CD4-positive, alpha-beta T cell treated with Interleukin-17A for 4 hours (primary cell): ENCODE results near the gene TPK1.
"Not testable (repeated sequence)": the region's sequence is repeated elsewhere in the genome, so short reads cannot be mapped to it uniquely, and the experiment has no call there.

Experiments used
- DNase-seq: peaks from one replicate; pipeline ENCODE4 v3.0.0-alpha.2; 2020; ENCODE audit warnings: mixed read lengths

Gene TPK1

GRCh38 chr7:144775749-144776148, 60.1 kb downstream of the TPK1 start:
- no peak for DNase-seq

- no peak for DNase-seq
These were observed 63.9 kb downstream of the TPK1 start for GRCh38 chr7:144771927-144772326.

- DNase-seq: no peak
These were observed 64.7 kb downstream of the TPK1 start for GRCh38 chr7:144771174-144771573.

DNA sequence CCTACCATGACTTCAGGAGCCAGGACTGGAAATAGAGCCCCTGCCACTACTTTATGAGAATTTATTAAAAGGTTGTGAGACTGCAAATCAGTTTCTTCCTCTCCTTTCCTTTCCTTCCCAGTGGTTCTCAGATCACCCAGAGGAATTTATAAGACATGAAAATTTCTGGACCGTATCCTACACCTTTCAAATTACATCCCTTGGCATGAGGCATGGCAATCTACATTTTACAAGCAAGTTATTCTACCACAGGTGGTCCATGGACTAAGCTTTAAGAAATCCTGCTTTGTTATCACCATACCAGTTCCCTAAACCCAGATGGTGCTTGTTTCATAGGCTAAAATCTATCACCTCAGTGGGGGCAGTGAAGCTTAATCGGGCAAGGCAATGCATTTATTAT, 66.5 kb downstream of the TPK1 start:
- DNase-seq: no peak

DNA sequence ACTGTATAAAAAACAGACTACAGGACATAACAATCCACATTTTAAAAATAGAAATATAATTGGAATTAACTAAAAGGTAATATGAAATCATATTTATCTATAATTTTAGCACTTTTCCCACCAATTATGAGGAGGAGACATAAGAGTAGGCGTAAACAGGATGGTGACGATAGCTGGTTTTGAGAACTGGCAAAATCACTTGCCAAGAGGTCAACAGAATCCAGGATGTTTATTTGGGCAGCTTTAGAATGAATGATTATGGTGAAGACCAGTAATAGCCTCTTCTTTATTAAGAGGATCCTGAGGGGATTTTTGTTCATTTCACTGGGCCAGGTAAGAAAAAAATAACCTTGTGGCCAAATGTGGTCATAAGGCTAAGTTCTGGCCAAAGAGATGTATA, 67.2 kb downstream of the TPK1 start:
- DNase-seq: no peak

DNA sequence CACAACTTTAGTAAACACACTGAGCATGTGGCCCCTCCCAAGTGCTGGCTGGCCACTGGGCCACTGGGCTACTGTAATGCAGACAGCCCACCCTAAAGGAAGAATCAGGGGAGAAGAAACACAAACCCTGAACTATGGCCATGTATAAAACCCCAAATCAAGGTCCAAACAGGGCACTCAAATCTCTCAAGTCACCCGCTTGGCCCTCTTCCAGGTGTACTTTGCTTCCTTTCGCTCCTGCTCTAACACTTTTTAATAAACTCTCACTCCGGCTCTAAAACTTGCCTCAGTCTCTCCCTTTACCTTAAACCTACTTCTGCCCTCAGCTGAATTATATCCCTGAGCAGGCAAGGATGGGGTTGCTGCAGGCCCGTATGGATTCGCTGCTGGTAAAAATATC, 72.6 kb downstream of the TPK1 start:
- DNase-seq: no peak

DNA sequence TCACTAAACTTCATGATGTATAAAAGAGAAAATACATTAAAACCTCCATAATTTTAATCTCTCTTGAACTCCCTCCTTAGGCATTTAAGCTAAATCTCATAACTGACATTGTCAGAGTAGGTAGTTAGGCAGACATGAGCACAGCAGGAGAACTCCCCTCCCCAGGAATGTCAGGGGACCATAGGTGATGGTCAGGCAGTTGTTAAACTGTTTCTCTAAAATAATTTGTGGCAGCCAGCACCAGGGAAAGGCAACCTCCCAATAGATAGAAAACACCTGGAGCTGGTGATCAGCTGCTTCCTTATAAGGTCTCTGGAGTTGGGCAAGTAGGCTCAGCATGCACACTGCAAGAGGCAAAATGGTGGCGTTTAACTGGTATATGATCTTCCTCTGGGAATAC, 73.0 kb downstream of the TPK1 start:
- DNase-seq: no peak

- DNase-seq: no peak
These were observed 74.4 kb downstream of the TPK1 start for GRCh38 chr7:144761493-144761892.

- DNase-seq: no peak
These were observed 76.2 kb downstream of the TPK1 start for GRCh38 chr7:144759653-144760052.

GRCh38 chr7:144747936-144748335, 87.9 kb downstream of the TPK1 start:
- no peak for DNase-seq

GRCh38 chr7:144738708-144739314, 97.0 kb downstream of the TPK1 start:
- peak; percentile 35 for DNase-seq

GRCh38 chr7:144738146-144738545, 97.7 kb downstream of the TPK1 start:
- no peak for DNase-seq

- DNase-seq: no peak
These were observed 98.9 kb downstream of the TPK1 start for GRCh38 chr7:144736880-144737493.

- no peak for DNase-seq
These were observed 100.2 kb downstream of the TPK1 start for GRCh38 chr7:144735505-144736276.

- DNase-seq: no peak
These were observed 104.0 kb downstream of the TPK1 start for GRCh38 chr7:144731661-144732351.

DNA sequence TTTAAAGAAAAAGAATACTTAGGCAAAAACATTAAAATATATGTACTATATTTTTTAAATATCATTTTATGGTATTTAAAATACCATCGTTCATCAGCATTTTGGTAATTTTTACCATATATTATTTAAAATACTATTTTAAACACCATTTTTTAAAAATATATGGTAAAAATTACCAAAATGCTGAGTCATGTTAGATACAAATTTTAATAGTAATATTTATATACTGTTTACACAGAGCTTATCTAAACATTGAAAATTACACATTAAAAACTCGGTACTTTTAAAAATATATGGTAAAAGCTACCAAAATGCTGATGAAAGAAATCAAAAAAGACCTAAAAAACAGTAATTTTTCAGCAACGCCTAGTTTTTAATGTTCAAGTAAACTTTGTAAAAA, 105.6 kb downstream of the TPK1 start:
- no peak for DNase-seq

DNA sequence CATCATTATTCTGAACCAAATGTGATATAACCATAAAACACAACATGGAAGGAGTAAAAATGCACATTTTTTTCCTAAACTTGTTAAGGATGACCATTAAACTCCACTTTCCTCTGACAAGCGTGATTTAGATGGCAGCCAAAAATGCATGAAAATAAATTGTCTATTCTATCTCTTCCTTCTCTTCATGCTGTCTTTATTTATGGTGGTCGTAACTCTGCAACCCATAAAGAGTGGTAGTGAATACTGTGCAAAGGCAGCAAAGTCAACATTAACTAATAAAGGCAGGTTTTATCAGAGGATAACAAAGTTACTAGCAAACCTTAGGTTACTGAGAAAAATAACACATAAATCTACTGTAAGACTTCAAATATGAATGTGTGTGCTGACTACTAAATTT, 106.6 kb downstream of the TPK1 start:
- no peak for DNase-seq

DNA sequence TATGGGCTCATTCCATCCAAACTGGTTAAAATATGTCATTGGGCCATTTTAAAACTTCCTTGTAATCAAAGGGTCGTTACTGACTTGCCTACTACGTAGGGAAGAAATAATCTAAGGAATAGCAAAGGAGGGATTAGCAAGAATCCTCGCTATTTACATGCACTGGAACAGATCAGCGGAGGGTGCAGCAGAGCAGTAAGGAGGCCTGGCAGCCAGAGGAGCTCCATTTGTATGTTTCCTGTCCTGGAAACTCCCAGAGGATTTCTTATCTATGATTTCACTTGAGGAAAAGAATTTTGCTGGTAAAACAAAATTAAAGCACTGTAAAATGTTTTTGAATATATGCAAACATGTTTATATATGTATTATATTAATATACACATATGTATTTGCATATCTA, 107.3 kb downstream of the TPK1 start:
- DNase-seq: no peak

DNA sequence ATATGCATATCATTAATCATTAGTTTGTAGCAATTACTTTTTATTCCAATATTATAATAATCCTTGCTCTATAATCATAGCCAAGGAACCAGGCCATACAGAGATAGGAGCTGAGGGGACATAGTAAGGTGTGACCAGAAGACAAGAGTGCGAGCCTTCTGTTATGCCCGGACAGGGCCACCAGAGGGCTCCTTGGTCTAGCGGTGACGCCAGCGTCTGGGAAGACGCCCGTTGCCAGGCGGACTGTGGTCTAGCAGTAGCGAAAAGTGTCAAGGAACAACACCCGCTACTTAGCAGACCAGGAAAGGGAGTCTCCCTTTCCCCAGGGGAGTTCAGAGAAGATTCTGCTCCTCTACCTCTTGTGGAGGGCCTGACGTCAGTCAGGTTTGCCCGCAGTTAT, 109.0 kb downstream of the TPK1 start:
- DNase-seq: not testable (repeated sequence)

DNA sequence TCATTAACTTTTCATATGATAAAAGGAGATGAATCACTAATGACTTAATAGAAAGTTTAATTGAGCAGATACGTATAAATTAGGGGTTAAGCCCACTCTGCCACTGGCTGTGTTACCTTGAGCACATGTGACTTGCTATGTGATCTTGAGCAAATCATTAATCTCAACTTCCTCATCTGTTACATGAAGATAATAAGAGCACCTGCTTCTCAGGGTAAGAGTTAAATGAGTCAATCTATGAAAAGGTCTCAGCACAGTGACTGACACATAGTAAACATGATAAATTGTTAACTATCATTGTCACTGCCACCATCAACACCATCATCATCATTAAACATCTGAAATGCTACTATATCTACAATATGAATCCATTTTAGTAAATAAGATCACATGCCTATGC, 110.8 kb downstream of the TPK1 start:
- DNase-seq: no peak

GRCh38 chr7:144723301-144723700, 112.6 kb downstream of the TPK1 start:
- no peak for DNase-seq

DNA sequence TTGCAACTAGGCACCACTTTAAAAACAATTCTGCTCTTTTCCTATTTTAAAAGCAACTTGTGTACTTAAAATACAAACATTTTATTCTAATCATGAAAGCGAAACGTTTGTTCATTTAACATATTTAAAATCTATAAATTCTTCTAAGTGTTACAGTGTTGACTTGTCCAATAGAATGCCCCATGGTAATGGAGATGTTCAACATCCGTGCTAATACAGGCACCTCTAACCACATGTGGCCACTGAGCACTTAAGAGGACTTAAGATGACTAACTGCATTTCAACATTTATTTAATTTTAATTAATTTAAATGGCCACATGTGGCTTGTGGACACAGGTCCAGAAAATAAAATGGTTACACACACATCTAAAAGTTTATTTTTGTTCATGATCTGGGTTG, 115.1 kb downstream of the TPK1 start:
- no peak for DNase-seq

DNA sequence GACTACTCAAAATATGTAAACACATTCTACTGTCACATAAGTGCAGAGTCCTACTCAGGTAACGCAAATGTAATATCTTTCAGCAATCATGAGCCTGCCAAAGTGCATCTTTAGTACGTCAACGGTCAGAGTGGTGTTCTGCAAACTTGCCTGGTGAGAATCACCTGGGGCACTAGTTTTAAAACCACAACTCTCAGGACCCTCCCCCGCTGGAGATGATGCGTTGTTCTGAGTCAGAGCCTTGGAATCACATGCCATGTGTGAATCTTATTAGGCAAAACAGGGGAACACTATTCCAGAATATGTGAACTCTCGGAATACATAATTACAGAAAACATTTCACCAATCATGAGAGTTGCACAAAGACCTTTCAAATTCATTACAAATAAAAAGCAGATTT, 115.7 kb downstream of the TPK1 start:
- DNase-seq: no peak

DNA sequence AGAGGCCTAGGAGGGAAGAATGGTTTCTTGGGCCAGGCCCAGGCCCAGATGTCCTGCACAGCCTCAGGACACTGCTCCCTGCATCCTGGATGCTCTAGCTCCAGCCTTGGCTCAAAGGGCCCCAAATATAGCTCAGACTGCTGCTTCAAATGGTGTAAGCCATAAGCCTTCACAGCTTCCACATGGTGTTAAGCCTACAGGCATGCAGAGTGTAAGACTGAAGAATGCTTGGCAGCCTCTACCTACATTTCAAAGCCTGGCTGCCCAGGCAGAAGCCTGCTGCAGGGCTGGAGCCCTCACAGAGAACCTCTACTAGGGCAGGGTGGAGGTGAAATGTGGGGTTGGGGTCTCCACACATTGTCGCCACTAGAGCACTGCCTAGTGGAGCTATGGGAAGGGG, 118.1 kb downstream of the TPK1 start:
- no peak for DNase-seq
